Caco-2 (cell line): Measurements from ENCODE around the gene CDC34. TPM values are rescaled to one million over a fixed set of nuclear protein-coding genes. Genes with fewer than 3 reads are reported as not detected.

Source experiments
- BruUV-seq: library from RNA; stranded (reverse); fragments of 400-500 nt; replicated peaks from 2 replicates; lab custom pipeline; 2021; lab: Mats Ljungman, UMichigan
- CTCF ChIA-PET: fragments of 300-600 bp; sonication (Branson Sonifier 250); formaldehyde crosslinking; loops from one replicate; lab custom pipeline; 2022; ENCODE audit warnings: antibody characterized with exemption; lab: Charles Lee
- POLR2A ChIA-PET: fragments of 300-600 bp; sonication (Branson Sonifier 250); formaldehyde crosslinking; loops from one replicate; lab custom pipeline; 2022; ENCODE audit warnings: antibody characterized with exemption; lab: Charles Lee
- DNase-seq, 2 experiments: peaks; one replicate each; pipeline versions ENCODE4 v3.0.0 to v3.0.0-alpha.2; 2020 to 2022
- H3K27me3 ChIP-seq: replicated peaks from 2 replicates; pipeline ENCODE4 v1.6.0; 2011; ENCODE audit warnings: low read length; ENCODE audit not compliant: control insufficient read depth, insufficient read depth
- H3K36me3 ChIP-seq: 2 replicates; pipeline ENCODE4 v1.5.1; 2011; ENCODE audit warnings: low read length; ENCODE audit not compliant: control insufficient read depth, insufficient read depth
- H3K4me1 ChIP-seq: fragments of 250-450 bp; sonication (Bioruptor Pico); 2 replicates; pipeline ENCODE4 v1.5.1; 2020; ENCODE audit warnings: mild to moderate bottlenecking
- H3K4me3 ChIP-seq: 2 replicates; pipeline ENCODE4 v1.5.1; 2011; ENCODE audit warnings: low read depth, mild to moderate bottlenecking, control low read depth, low read length
- H3K9me3 ChIP-seq: fragments of 250-450 bp; sonication (Bioruptor Pico); 2 replicates; pipeline ENCODE4 v1.5.1; 2020; ENCODE audit warnings: mild to moderate bottlenecking, moderate library complexity
- H3K27ac Mint-ChIP-seq: one replicate; pipeline ENCODE4 v1.8.0; 2022; ENCODE audit warnings: mixed read lengths; ENCODE audit not compliant: unreplicated experiment
- H3K27me3 Mint-ChIP-seq: one replicate; pipeline ENCODE4 v1.8.0; 2022; ENCODE audit warnings: mixed read lengths; ENCODE audit not compliant: insufficient read depth, unreplicated experiment
- H3K36me3 Mint-ChIP-seq: one replicate; pipeline ENCODE4 v1.8.0; 2022; ENCODE audit warnings: mild to moderate bottlenecking, mixed read lengths; ENCODE audit not compliant: insufficient read depth, unreplicated experiment
- H3K4me1 Mint-ChIP-seq: one replicate; pipeline ENCODE4 v1.8.0; 2022; ENCODE audit warnings: low read depth, mixed read lengths; ENCODE audit not compliant: unreplicated experiment
- H3K4me3 Mint-ChIP-seq: one replicate; pipeline ENCODE4 v1.8.0; 2022; ENCODE audit warnings: mild to moderate bottlenecking, moderate library complexity, mixed read lengths; ENCODE audit not compliant: unreplicated experiment
- H3K9me3 Mint-ChIP-seq: one replicate; pipeline ENCODE4 v1.8.0; 2022; ENCODE audit warnings: mixed read lengths; ENCODE audit not compliant: unreplicated experiment
- CTCF ChIP-seq, 2 experiments: fragments of 200-600 bp in 1 of 2; IDR thresholded peaks; 1 replicate in 1 of 2; 2 replicates in 1 of 2; pipeline versions ENCODE4 v1.5.1 to v1.8.0; 2011 to 2022; ENCODE audit warnings: antibody characterized with exemption in 1 of 2, control low read depth in 1 of 2, inconsistent platforms in 1 of 2, low read depth in 1 of 2, low read length in 1 of 2, mild to moderate bottlenecking in 1 of 2, moderate library complexity in 1 of 2; ENCODE audit not compliant: insufficient read depth in 1 of 2, severe bottlenecking in 1 of 2, unreplicated experiment in 1 of 2
- intact Hi-C: fragments of 100-400 bp; cut with micrococcal nuclease; formaldehyde crosslinking; loops from one replicate; pipeline ENCODE4 v1.10.0; 2022; ENCODE audit not compliant: unreplicated experiment
- total RNA-seq: library from RNA; stranded (reverse); gene quantifications from 2 replicates; pipeline ENCODE4 v1.2.3, GENCODE V29; 2022

The CDC34 gene
- total RNA-seq, 1 experiment from 2014 or later, result 129 TPM

DNA sequence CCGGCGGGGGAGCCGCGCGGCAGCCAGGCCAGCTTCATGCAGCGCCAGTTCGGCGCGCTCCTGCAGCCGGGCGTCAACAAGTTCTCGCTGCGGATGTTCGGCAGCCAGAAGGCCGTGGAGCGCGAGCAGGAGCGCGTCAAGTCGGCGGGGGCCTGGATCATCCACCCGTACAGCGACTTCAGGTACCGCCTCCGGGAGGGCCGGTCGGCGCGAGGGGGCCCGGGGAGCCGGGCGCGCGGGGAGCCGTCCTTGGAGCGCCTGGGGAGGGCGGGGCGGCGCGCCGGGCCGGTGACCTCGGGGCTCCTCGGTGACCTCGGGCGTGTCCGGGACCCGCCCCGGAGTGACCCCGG lies 58.8 kb downstream of the CDC34 start:
- TF ChIP-seq CTCF (IDR thresholded peaks at IDR 0.05; ENCODE audit: insufficient read depth in 1 of 2, low read depth in 1 of 2, low read length in 1 of 2, severe bottlenecking in 1 of 2, unreplicated experiment in 1 of 2), result no peak
- CTCF ChIA-PET, result interaction anchor here (0.5 kb wide), 1 partner anchor 35 kb away, joined by 4 read pairs; no protein-coding TSS in a partner anchor
- H3K27me3 ChIP-seq, result 0 out of 2 replicates have a peak, but pooled peaks cover 2% of the 10 kb centered on the region
- Mint-ChIP-seq H3K36me3 (peaks cover 19% of the 10 kb centered on the region), H3K4me1 (no peaks in the 10 kb centered on the region), H3K4me3 (no peak overlapping the region), H3K27ac (no peak overlapping the region), H3K9me3 (no peaks in the 10 kb centered on the region), H3K27me3 (peaks cover 7% of the 10 kb centered on the region)
- intact Hi-C loops, result no loop called here
- POLR2A ChIA-PET, result no interaction called here
- H3K4me3 ChIP-seq, result peak overlapping the region; percentile 38
- peaks cover 19% of the 10 kb centered on the region for H3K4me1 ChIP-seq
- H3K36me3 ChIP-seq, result no peaks in the 10 kb centered on the region
- DNase-seq, result peak in 1 of 2 experiments; percentile 35
- no peaks in the 10 kb centered on the region for H3K9me3 ChIP-seq
- no TSS peak for BruUV-seq

GRCh38 chr19:590750-591098 lies 59.2 kb downstream of the CDC34 start:
- TF ChIP-seq CTCF (IDR thresholded peaks at IDR 0.05; ENCODE audit: insufficient read depth in 1 of 2, low read depth in 1 of 2, low read length in 1 of 2, severe bottlenecking in 1 of 2, unreplicated experiment in 1 of 2), result no peak
- H3K27me3 Mint-ChIP-seq, result peaks cover 7% of the 10 kb centered on the region
- 0 out of 2 replicates have a peak, but pooled peaks cover 2% of the 10 kb centered on the region for H3K27me3 ChIP-seq

GRCh38 chr19:591099-591958 lies 59.8 kb downstream of the CDC34 start:
- peaks cover 19% of the 10 kb centered on the region for H3K4me1 ChIP-seq
- Mint-ChIP-seq H3K4me3 (no peak overlapping the region), H3K4me1 (no peaks in the 10 kb centered on the region), H3K36me3 (peaks cover 11% of the 10 kb centered on the region), H3K9me3 (no peaks in the 10 kb centered on the region), H3K27ac (no peak overlapping the region), H3K27me3 (peaks cover 7% of the 10 kb centered on the region)
- ChIA-PET CTCF (no interaction called here), POLR2A (no interaction called here)
- BruUV-seq, result no TSS peak
- 0 out of 2 replicates have a peak, but pooled peaks cover 2% of the 10 kb centered on the region for H3K27me3 ChIP-seq
- intact Hi-C loops, result no loop called here
- DNase-seq, result peak in 1 of 2 experiments; percentile 62
- TF ChIP-seq CTCF (IDR thresholded peaks at IDR 0.05; ENCODE audit: insufficient read depth in 1 of 2, low read depth in 1 of 2, low read length in 1 of 2, severe bottlenecking in 1 of 2, unreplicated experiment in 1 of 2), result no peak
- H3K36me3 ChIP-seq, result no peaks in the 10 kb centered on the region
- no peaks in the 10 kb centered on the region for H3K9me3 ChIP-seq
- H3K4me3 ChIP-seq, result no peak overlapping the region

More at GRCh38 chr19:590750-591098, 59.2 kb downstream of the CDC34 start:
- H3K27ac Mint-ChIP-seq, result no peak overlapping the region
- H3K4me3 ChIP-seq, result peak overlapping the region; percentile 38
- no peaks in the 10 kb centered on the region for H3K9me3 Mint-ChIP-seq
- BruUV-seq, result no TSS peak
- ChIA-PET POLR2A (no interaction called here), CTCF (no interaction called here)
- H3K36me3 ChIP-seq, result no peaks in the 10 kb centered on the region
- H3K36me3 Mint-ChIP-seq, result peaks cover 17% of the 10 kb centered on the region
- H3K4me1 ChIP-seq, result peaks cover 19% of the 10 kb centered on the region
- H3K9me3 ChIP-seq, result no peaks in the 10 kb centered on the region
- no peaks in the 10 kb centered on the region for H3K4me1 Mint-ChIP-seq
- no peak for DNase-seq
- intact Hi-C loops, result no loop called here
- H3K4me3 Mint-ChIP-seq, result no peak overlapping the region

Other genes with a start within 250 kb of the CDC34 start
- gene PLPP2, start 240.4 kb upstream of the CDC34 start, total RNA-seq, result 29.6 and 42.0 TPM in 2 replicates
- gene MIER2, start 187.0 kb upstream of the CDC34 start, total RNA-seq, result 35.7 and 40.1 TPM in 2 replicates
- 0.16 and 0.43 TPM in 2 replicates for gene C2CD4C, start 122.6 kb upstream of the CDC34 start, total RNA-seq
- 1.3 and 2.4 TPM in 2 replicates for gene SHC2, start 70.7 kb upstream of the CDC34 start, total RNA-seq
- 0.73 and 1.3 TPM in 2 replicates for gene MADCAM1, start 35.3 kb upstream of the CDC34 start, total RNA-seq
- 11.5 and 14.9 TPM in 2 replicates for gene TPGS1, start 24.3 kb upstream of the CDC34 start, total RNA-seq
- 0.35 TPM in 1 of 2 replicates, not detected in the other for gene GZMM, start 12.3 kb downstream of the CDC34 start, total RNA-seq
- gene BSG, start 40.8 kb downstream of the CDC34 start, total RNA-seq, result 618 and 656 TPM in 2 replicates
- 2.7 and 3.9 TPM in 2 replicates for gene HCN2, start 58.1 kb downstream of the CDC34 start, total RNA-seq
- gene POLRMT, start 101.8 kb downstream of the CDC34 start, total RNA-seq, result 93.3 and 95.8 TPM in 2 replicates
- 0.68 TPM in 1 of 2 replicates, not detected in the other for gene FGF22, start 108.1 kb downstream of the CDC34 start, total RNA-seq
- 74.6 and 77.9 TPM in 2 replicates for gene RNF126, start 131.5 kb downstream of the CDC34 start, total RNA-seq
- 26.3 and 31.2 TPM in 2 replicates for gene FSTL3, start 144.6 kb downstream of the CDC34 start, total RNA-seq
- not detected in 2 replicates for gene PRSS57, start 163.7 kb downstream of the CDC34 start, total RNA-seq
- 14.7 and 16.1 TPM in 2 replicates for gene PALM, start 177.2 kb downstream of the CDC34 start, total RNA-seq
- gene MISP, start 219.4 kb downstream of the CDC34 start, total RNA-seq, result 27.8 and 36.4 TPM in 2 replicates